ENCODE measurements around the gene HNRNPL.
A peak's percentile ranks its signal among the peaks of the same experiment; 100 is the strongest.

HNRNPL gene

GRCh38 chr19:38839816-38840582, 9.8 kb downstream of the HNRNPL start:
- Mint-ChIP-seq H3K4me1 (peaks cover 54% of the 10 kb centered on the region), H3K27ac (ENCODE audit: low read depth) (peak overlapping the region; percentile 83), H3K27me3 (no peaks in the 10 kb centered on the region), H3K36me3 (ENCODE audit: insufficient read depth) (peaks cover 95% of the 10 kb centered on the region), H3K9me3 (no peaks in the 10 kb centered on the region), H3K4me3 (no peak overlapping the region)
- DNase-seq (ENCODE audit: low spot score in 2 of 2) (no peak), ATAC-seq (replicated peaks; ENCODE audit: extremely low read depth, poor library complexity, severe bottlenecking) (no peak)

- H3K4me1 Mint-ChIP-seq, result peaks cover 48% of the 10 kb centered on the region
- no peaks in the 10 kb centered on the region for H3K27me3 Mint-ChIP-seq
- no peak for DNase-seq (ENCODE audit: low spot score in 2 of 2)
- ATAC-seq (replicated peaks; ENCODE audit: extremely low read depth, poor library complexity, severe bottlenecking), result no peak
- peak overlapping the region; percentile 83 for H3K27ac Mint-ChIP-seq (ENCODE audit: low read depth)
- H3K9me3 Mint-ChIP-seq, result no peaks in the 10 kb centered on the region
- H3K36me3 Mint-ChIP-seq (ENCODE audit: insufficient read depth), result peaks cover 87% of the 10 kb centered on the region
- peak overlapping the region; percentile 37 for H3K4me3 Mint-ChIP-seq
Measured at GRCh38 chr19:38838986-38839761, 10.6 kb downstream of the HNRNPL start.

GRCh38 chr19:38838208-38838985, 11.4 kb downstream of the HNRNPL start:
- Mint-ChIP-seq H3K36me3 (ENCODE audit: insufficient read depth) (peaks cover 79% of the 10 kb centered on the region), H3K4me1 (peaks cover 40% of the 10 kb centered on the region), H3K27ac (ENCODE audit: low read depth) (no peak overlapping the region), H3K27me3 (no peaks in the 10 kb centered on the region), H3K4me3 (peak overlapping the region; percentile 37), H3K9me3 (no peaks in the 10 kb centered on the region)
- ATAC-seq (replicated peaks; ENCODE audit: extremely low read depth, poor library complexity, severe bottlenecking) (no peak), DNase-seq (ENCODE audit: low spot score in 2 of 2) (no peak)

- no peak for DNase-seq (ENCODE audit: low spot score in 2 of 2)
Measured at GRCh38 chr19:38837656-38838121, 12.1 kb downstream of the HNRNPL start.

GRCh38 chr19:38836983-38837626, 12.7 kb downstream of the HNRNPL start:
- H3K36me3 Mint-ChIP-seq (ENCODE audit: insufficient read depth), result peaks cover 66% of the 10 kb centered on the region
- ATAC-seq (replicated peaks; ENCODE audit: extremely low read depth, poor library complexity, severe bottlenecking) (no peak), DNase-seq (ENCODE audit: low spot score in 2 of 2) (no peak)
- H3K4me3 Mint-ChIP-seq, result no peak overlapping the region
- peaks cover 30% of the 10 kb centered on the region for H3K4me1 Mint-ChIP-seq
- no peak overlapping the region for H3K27ac Mint-ChIP-seq (ENCODE audit: low read depth)
- no peaks in the 10 kb centered on the region for H3K27me3 Mint-ChIP-seq
- no peaks in the 10 kb centered on the region for H3K9me3 Mint-ChIP-seq

More at GRCh38 chr19:38837656-38838121, 12.1 kb downstream of the HNRNPL start:
- Mint-ChIP-seq H3K36me3 (ENCODE audit: insufficient read depth) (peaks cover 72% of the 10 kb centered on the region), H3K4me3 (no peak overlapping the region), H3K9me3 (no peaks in the 10 kb centered on the region), H3K4me1 (peaks cover 33% of the 10 kb centered on the region), H3K27ac (ENCODE audit: low read depth) (no peak overlapping the region), H3K27me3 (no peaks in the 10 kb centered on the region)
- no peak for ATAC-seq (replicated peaks; ENCODE audit: extremely low read depth, poor library complexity, severe bottlenecking)

GRCh38 chr19:38836159-38836982, 13.4 kb downstream of the HNRNPL start:
- Mint-ChIP-seq H3K36me3 (ENCODE audit: insufficient read depth) (peaks cover 61% of the 10 kb centered on the region), H3K27me3 (no peaks in the 10 kb centered on the region), H3K27ac (ENCODE audit: low read depth) (no peak overlapping the region), H3K4me3 (no peak overlapping the region), H3K9me3 (no peaks in the 10 kb centered on the region), H3K4me1 (peaks cover 31% of the 10 kb centered on the region)
- no peak for DNase-seq (ENCODE audit: low spot score in 2 of 2)
- ATAC-seq (replicated peaks; ENCODE audit: extremely low read depth, poor library complexity, severe bottlenecking), result no peak

GRCh38 chr19:38834590-38834989, 15.2 kb downstream of the HNRNPL start:
- no peak overlapping the region for H3K27ac Mint-ChIP-seq (ENCODE audit: low read depth)

GRCh38 chr19:38834104-38834490, 15.7 kb downstream of the HNRNPL start:
- Mint-ChIP-seq H3K9me3 (no peaks in the 10 kb centered on the region), H3K27ac (ENCODE audit: low read depth) (no peak overlapping the region), H3K27me3 (no peaks in the 10 kb centered on the region), H3K4me1 (peaks cover 21% of the 10 kb centered on the region), H3K4me3 (no peak overlapping the region), H3K36me3 (ENCODE audit: insufficient read depth) (peaks cover 48% of the 10 kb centered on the region)
- ATAC-seq (replicated peaks; ENCODE audit: extremely low read depth, poor library complexity, severe bottlenecking) (no peak), DNase-seq (ENCODE audit: low spot score in 2 of 2) (no peak)

More at GRCh38 chr19:38834590-38834989, 15.2 kb downstream of the HNRNPL start:
- Mint-ChIP-seq H3K4me1 (peaks cover 25% of the 10 kb centered on the region), H3K36me3 (ENCODE audit: insufficient read depth) (peaks cover 52% of the 10 kb centered on the region), H3K27me3 (no peaks in the 10 kb centered on the region), H3K9me3 (no peaks in the 10 kb centered on the region), H3K4me3 (no peak overlapping the region)
- ATAC-seq (replicated peaks; ENCODE audit: extremely low read depth, poor library complexity, severe bottlenecking), result no peak
- no peak for DNase-seq (ENCODE audit: low spot score in 2 of 2)

- H3K4me1 Mint-ChIP-seq, result peaks cover 18% of the 10 kb centered on the region
- peaks cover 47% of the 10 kb centered on the region for H3K36me3 Mint-ChIP-seq (ENCODE audit: insufficient read depth)
- H3K9me3 Mint-ChIP-seq, result no peaks in the 10 kb centered on the region
- ATAC-seq (replicated peaks; ENCODE audit: extremely low read depth, poor library complexity, severe bottlenecking), result no peak
- no peak for DNase-seq (ENCODE audit: low spot score in 2 of 2)
- no peak overlapping the region for H3K4me3 Mint-ChIP-seq
- H3K27ac Mint-ChIP-seq (ENCODE audit: low read depth), result no peak overlapping the region
- no peaks in the 10 kb centered on the region for H3K27me3 Mint-ChIP-seq
Measured at GRCh38 chr19:38833092-38833425, 16.7 kb downstream of the HNRNPL start.

- H3K4me3 Mint-ChIP-seq, result peak overlapping the region; percentile 86
- ATAC-seq (replicated peaks; ENCODE audit: extremely low read depth, poor library complexity, severe bottlenecking) (peak; percentile 12), DNase-seq (ENCODE audit: low spot score in 2 of 2) (no peak)
- H3K9me3 Mint-ChIP-seq, result no peaks in the 10 kb centered on the region
- peaks cover 33% of the 10 kb centered on the region for H3K4me1 Mint-ChIP-seq
- H3K27me3 Mint-ChIP-seq, result no peaks in the 10 kb centered on the region
- peaks cover 35% of the 10 kb centered on the region for H3K36me3 Mint-ChIP-seq (ENCODE audit: insufficient read depth)
- H3K27ac Mint-ChIP-seq (ENCODE audit: low read depth), result peak overlapping the region; percentile 89
Measured at GRCh38 chr19:38831142-38831605, 18.6 kb downstream of the HNRNPL start.

- Mint-ChIP-seq H3K27me3 (no peaks in the 10 kb centered on the region), H3K4me1 (peaks cover 33% of the 10 kb centered on the region), H3K4me3 (peak overlapping the region; percentile 86), H3K36me3 (ENCODE audit: insufficient read depth) (peaks cover 25% of the 10 kb centered on the region), H3K9me3 (no peaks in the 10 kb centered on the region), H3K27ac (ENCODE audit: low read depth) (peak overlapping the region; percentile 89)
- DNase-seq (ENCODE audit: low spot score in 2 of 2), result no peak
- no peak for ATAC-seq (replicated peaks; ENCODE audit: extremely low read depth, poor library complexity, severe bottlenecking)
Measured at GRCh38 chr19:38830039-38830733, 19.6 kb downstream of the HNRNPL start.

All from central memory CD8-positive, alpha-beta T cell (primary cell).